ENCODE data around the gene KCNA2.

The KCNA2 gene

GRCh38 chr1:110601332-110601731 is 4.8 kb downstream of the KCNA2 start:
- DNase-seq: no peak

- no peak for DNase-seq
These were observed 5.4 kb downstream of the KCNA2 start for GRCh38 chr1:110600716-110601115.

- no peak for DNase-seq
These were observed 8.2 kb downstream of the KCNA2 start for GRCh38 chr1:110597966-110598365.

- DNase-seq: no peak
These were observed 9.8 kb downstream of the KCNA2 start for GRCh38 chr1:110596312-110596711.

- DNase-seq: no peak
These were observed 10.8 kb downstream of the KCNA2 start for GRCh38 chr1:110595353-110595710.

GRCh38 chr1:110594456-110595352 is 11.5 kb downstream of the KCNA2 start:
- no peak for DNase-seq

- DNase-seq: no peak
These were observed 12.3 kb downstream of the KCNA2 start for GRCh38 chr1:110593902-110594301.

GRCh38 chr1:110591956-110592355 is 14.2 kb downstream of the KCNA2 start:
- DNase-seq: no peak

- DNase-seq: no peak
These were observed 17.2 kb downstream of the KCNA2 start for GRCh38 chr1:110588991-110589390.

GRCh38 chr1:110588486-110588885 is 17.7 kb downstream of the KCNA2 start:
- DNase-seq: no peak

GRCh38 chr1:110587906-110588305 is 18.3 kb downstream of the KCNA2 start:
- no peak for DNase-seq

- DNase-seq: no peak
These were observed 20.7 kb downstream of the KCNA2 start for GRCh38 chr1:110585481-110585880.

GRCh38 chr1:110584045-110584444 is 22.1 kb downstream of the KCNA2 start:
- no peak for DNase-seq

- no peak for DNase-seq
These were observed 22.7 kb downstream of the KCNA2 start for GRCh38 chr1:110583505-110583904.

- DNase-seq: no peak
These were observed 23.8 kb downstream of the KCNA2 start for GRCh38 chr1:110582378-110582777.

GRCh38 chr1:110581682-110582145 is 24.4 kb downstream of the KCNA2 start:
- DNase-seq: no peak

GRCh38 chr1:110580244-110580643 is 25.9 kb downstream of the KCNA2 start:
- no peak for DNase-seq

GRCh38 chr1:110579460-110579859 is 26.7 kb downstream of the KCNA2 start:
- no peak for DNase-seq

GRCh38 chr1:110576441-110576840 is 29.7 kb downstream of the KCNA2 start:
- no peak for DNase-seq

- no peak for DNase-seq
These were observed 32.8 kb downstream of the KCNA2 start for GRCh38 chr1:110573314-110573713.

GRCh38 chr1:110572751-110573150 is 33.4 kb downstream of the KCNA2 start:
- no peak for DNase-seq

GRCh38 chr1:110570901-110571300 is 35.3 kb downstream of the KCNA2 start:
- DNase-seq: no peak

GRCh38 chr1:110570307-110570706 is 35.9 kb downstream of the KCNA2 start:
- DNase-seq: no peak

GRCh38 chr1:110566836-110567235 is 39.3 kb downstream of the KCNA2 start:
- no peak for DNase-seq

- DNase-seq: no peak
These were observed 40.6 kb downstream of the KCNA2 start for GRCh38 chr1:110565565-110565964.
